Parathyroid adenoma (tissue), 2 donors: ENCODE data around the gene SLC27A4.

Source experiments
- H2AFZ ChIP-seq: fragments of 300-600 bp; sonication (generic); one replicate; pipeline ENCODE4 v1.7.0; 2017; ENCODE audit warnings: antibody characterized with exemption, mild to moderate bottlenecking
- H3K27ac ChIP-seq: fragments of 300-600 bp; sonication (generic); one replicate; pipeline ENCODE4 v1.7.0; 2017
- H3K27me3 ChIP-seq: fragments of 300-600 bp; sonication (generic); one replicate; pipeline ENCODE4 v1.7.0; 2017; ENCODE audit warnings: low read length; ENCODE audit not compliant: control insufficient read depth, insufficient read depth
- H3K36me3 ChIP-seq: fragments of 300-600 bp; sonication (generic); one replicate; pipeline ENCODE4 v1.7.0; 2017; ENCODE audit warnings: low read length; ENCODE audit not compliant: control insufficient read depth, insufficient read depth
- H3K4me1 ChIP-seq: fragments of 300-600 bp; sonication (generic); one replicate; pipeline ENCODE4 v1.7.0; 2017; ENCODE audit warnings: control low read depth
- H3K4me2 ChIP-seq: fragments of 300-600 bp; sonication (generic); one replicate; pipeline ENCODE4 v1.7.0; 2017; ENCODE audit warnings: low read length
- H3K4me3 ChIP-seq: fragments of 300-600 bp; sonication (generic); one replicate; pipeline ENCODE4 v1.7.0; 2017; ENCODE audit warnings: low read depth, low read length
- H3K79me2 ChIP-seq: fragments of 300-600 bp; sonication (generic); one replicate; pipeline ENCODE4 v1.7.0; 2017; ENCODE audit warnings: control low read depth
- H3K9ac ChIP-seq: fragments of 300-600 bp; sonication (generic); one replicate; pipeline ENCODE4 v1.7.0; 2017; ENCODE audit warnings: mild to moderate bottlenecking
- H3K9me3 ChIP-seq: fragments of 300-600 bp; sonication (generic); one replicate; pipeline ENCODE4 v1.7.0; 2017; ENCODE audit warnings: low read length; ENCODE audit not compliant: control insufficient read depth
- CTCF ChIP-seq: fragments of 300-600 bp; sonication (generic); IDR thresholded peaks from one replicate; pipeline ENCODE4 v1.7.0; 2017; ENCODE audit warnings: antibody characterized with exemption, mild to moderate bottlenecking
- donor health status: primary hyperparathyroidism.

The SLC27A4 gene

GRCh38 chr9:128371630-128372117, 31.3 kb downstream of the SLC27A4 start:
- H3K4me3 ChIP-seq, result peak overlapping the region; percentile 89
- TF ChIP-seq CTCF, result no peak
- no peaks in the 10 kb centered on the region for H3K9me3 ChIP-seq
- peak overlapping the region; percentile 89 for H2AFZ ChIP-seq
- peaks cover 10% of the 10 kb centered on the region for H3K79me2 ChIP-seq
- peak overlapping the region; percentile 75 for H3K4me2 ChIP-seq
- no peak overlapping the region for H3K9ac ChIP-seq
- no peaks in the 10 kb centered on the region for H3K36me3 ChIP-seq
- H3K4me1 ChIP-seq, result peaks cover 3% of the 10 kb centered on the region
- H3K27me3 ChIP-seq, result no peaks in the 10 kb centered on the region
- H3K27ac ChIP-seq, result peak overlapping the region; percentile 81

GRCh38 chr9:128372188-128372641, 31.9 kb downstream of the SLC27A4 start:
- Histone ChIP-seq H2AFZ (no peak overlapping the region), H3K4me1 (peaks cover 3% of the 10 kb centered on the region), H3K79me2 (peaks cover 13% of the 10 kb centered on the region), H3K4me2 (peak overlapping the region; percentile 75), H3K9ac (no peak overlapping the region), H3K36me3 (no peaks in the 10 kb centered on the region), H3K27ac (no peak overlapping the region), H3K4me3 (peak overlapping the region; percentile 89), H3K9me3 (no peaks in the 10 kb centered on the region), H3K27me3 (no peaks in the 10 kb centered on the region)
- TF ChIP-seq CTCF, result no peak

GRCh38 chr9:128372784-128373183, 32.5 kb downstream of the SLC27A4 start:
- Histone ChIP-seq H3K27me3 (no peaks in the 10 kb centered on the region), H3K9ac (no peak overlapping the region), H3K79me2 (peaks cover 13% of the 10 kb centered on the region), H3K9me3 (no peaks in the 10 kb centered on the region), H3K4me1 (peaks cover 3% of the 10 kb centered on the region), H2AFZ (no peak overlapping the region), H3K4me3 (no peak overlapping the region), H3K27ac (no peak overlapping the region), H3K36me3 (no peaks in the 10 kb centered on the region), H3K4me2 (no peak overlapping the region)
- no peak for TF ChIP-seq CTCF

- H3K27ac ChIP-seq, result no peak overlapping the region
- H3K79me2 ChIP-seq, result peaks cover 13% of the 10 kb centered on the region
- no peak overlapping the region for H3K4me2 ChIP-seq
- peaks cover 3% of the 10 kb centered on the region for H3K4me1 ChIP-seq
- no peak overlapping the region for H2AFZ ChIP-seq
- no peak overlapping the region for H3K9ac ChIP-seq
- H3K9me3 ChIP-seq, result no peaks in the 10 kb centered on the region
- H3K27me3 ChIP-seq, result no peaks in the 10 kb centered on the region
- H3K4me3 ChIP-seq, result no peak overlapping the region
- H3K36me3 ChIP-seq, result no peaks in the 10 kb centered on the region
- TF ChIP-seq CTCF, result no peak
Measured at GRCh38 chr9:128374221-128374675, 33.9 kb downstream of the SLC27A4 start.

GRCh38 chr9:128375865-128376264, 35.5 kb downstream of the SLC27A4 start:
- no peak overlapping the region for H2AFZ ChIP-seq
- no peaks in the 10 kb centered on the region for H3K36me3 ChIP-seq
- no peak for TF ChIP-seq CTCF
- H3K79me2 ChIP-seq, result peaks cover 13% of the 10 kb centered on the region
- no peak overlapping the region for H3K27ac ChIP-seq
- no peaks in the 10 kb centered on the region for H3K9me3 ChIP-seq
- no peak overlapping the region for H3K4me3 ChIP-seq
- no peaks in the 10 kb centered on the region for H3K27me3 ChIP-seq
- H3K9ac ChIP-seq, result no peak overlapping the region
- H3K4me1 ChIP-seq, result peaks cover 3% of the 10 kb centered on the region
- no peak overlapping the region for H3K4me2 ChIP-seq
